GM18505 (cell line): ENCODE data around the gene TEX35.

ENCODE experiments used
- ATAC-seq: cut with Tn5 transposase; IDR thresholded peaks from one replicate; pipeline ENCODE4 v1.9.1; 2021; ENCODE audit not compliant: unreplicated experiment
- POLR2A ChIP-seq: IDR thresholded peaks from 4 replicates; pipeline ENCODE4 v1.6.1; 2011; ENCODE audit warnings: borderline replicate concordance; ENCODE audit not compliant: insufficient read depth, insufficient read length; ENCODE audit errors: extremely low read depth

Gene TEX35

GRCh38 chr1:178512566-178513277 is at the start of gene TEX35:
Gene TEX35 (plus strand): TSS chr1:178513109. CDS start chr1:178513189, 80 bp downstream.
- no peak for TF ChIP-seq POLR2A
- no peak for ATAC-seq

- no peak for ATAC-seq
- TF ChIP-seq POLR2A = no peak
Measured at GRCh38 chr1:178464141-178464540, 48.8 kb upstream of the TEX35 start.

GRCh38 chr1:178464566-178464965 is 48.3 kb upstream of the TEX35 start:
- no peak for ATAC-seq
- no peak for TF ChIP-seq POLR2A

GRCh38 chr1:178465011-178465410 is 47.9 kb upstream of the TEX35 start:
- ATAC-seq = no peak
- TF ChIP-seq POLR2A = no peak

GRCh38 chr1:178467837-178468236 is 45.1 kb upstream of the TEX35 start:
- TF ChIP-seq POLR2A = no peak
- ATAC-seq = no peak

GRCh38 chr1:178470411-178470960 is 42.4 kb upstream of the TEX35 start:
- no peak for TF ChIP-seq POLR2A
- no peak for ATAC-seq

- ATAC-seq = no peak
- no peak for TF ChIP-seq POLR2A
Measured at GRCh38 chr1:178472531-178472930, 40.4 kb upstream of the TEX35 start.

GRCh38 chr1:178477373-178477772 is 35.5 kb upstream of the TEX35 start:
- TF ChIP-seq POLR2A = no peak
- no peak for ATAC-seq

GRCh38 chr1:178477841-178478240 is 35.1 kb upstream of the TEX35 start:
- no peak for ATAC-seq
- TF ChIP-seq POLR2A = no peak

- TF ChIP-seq POLR2A = no peak
- ATAC-seq = no peak
Measured at GRCh38 chr1:178483251-178483957, 29.5 kb upstream of the TEX35 start.

- no peak for ATAC-seq
- no peak for TF ChIP-seq POLR2A
Measured at GRCh38 chr1:178484698-178485225, 28.1 kb upstream of the TEX35 start.

GRCh38 chr1:178485541-178485981 is 27.3 kb upstream of the TEX35 start:
- TF ChIP-seq POLR2A = no peak
- no peak for ATAC-seq

- ATAC-seq = no peak
- TF ChIP-seq POLR2A = no peak
Measured at GRCh38 chr1:178486100-178487069, 26.5 kb upstream of the TEX35 start.

- no peak for TF ChIP-seq POLR2A
- ATAC-seq = no peak
Measured at GRCh38 chr1:178487070-178487615, 25.8 kb upstream of the TEX35 start.
